Stimulated activated CD4-positive, alpha-beta T cell treated with anti-CD3 and anti-CD28 coated beads, Interleukin-15, amount 100 ng/mL, for 1 hour (primary cell): ENCODE data around the gene MYO18B.

ENCODE experiments used
- DNase-seq, 2 donors: peaks; one replicate each; pipeline ENCODE4 v3.0.0-alpha.2; 2020; ENCODE audit warnings: low read depth in 1 of 2, low spot score in 1 of 2

The MYO18B gene

DNA sequence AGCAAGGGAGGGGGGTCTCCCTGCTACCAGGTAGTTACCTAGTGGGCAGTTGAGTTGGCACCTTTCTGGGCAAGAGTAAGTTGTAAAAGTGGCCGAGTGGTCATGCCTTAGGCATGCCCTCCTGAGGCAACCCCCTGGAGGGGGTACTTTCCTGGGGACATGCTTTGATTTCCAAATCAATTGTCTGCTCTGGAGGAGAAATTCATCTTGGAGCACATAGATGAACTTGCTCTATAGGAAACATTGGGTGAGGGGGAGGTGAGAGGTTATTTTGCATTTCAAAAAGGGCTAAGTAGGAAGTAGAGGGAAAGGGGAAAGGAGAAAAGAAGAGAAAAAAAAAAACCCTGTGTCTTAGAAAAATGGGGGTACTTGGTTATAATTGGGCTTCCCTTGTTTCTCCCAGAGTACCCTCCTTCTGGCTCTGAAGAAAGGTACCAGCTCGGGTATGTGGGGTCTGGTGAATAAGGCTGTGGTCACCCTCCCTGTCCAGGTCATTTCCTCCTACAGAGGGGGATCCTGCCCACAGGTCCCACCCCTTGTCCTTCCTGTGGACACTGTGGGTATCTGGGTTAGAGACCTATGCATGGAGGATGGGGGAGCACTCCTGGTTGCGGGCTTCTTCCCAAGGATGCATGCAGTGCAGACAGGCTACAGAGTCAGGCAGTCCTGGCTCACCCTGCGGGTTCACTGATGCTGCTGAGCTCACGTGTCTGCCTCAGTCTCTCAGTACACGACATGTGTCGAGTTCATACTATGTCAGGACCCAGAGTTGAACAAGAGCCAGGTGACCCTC lies 193.5 kb downstream of the MYO18B start:
- DNase-seq = no peak

DNA sequence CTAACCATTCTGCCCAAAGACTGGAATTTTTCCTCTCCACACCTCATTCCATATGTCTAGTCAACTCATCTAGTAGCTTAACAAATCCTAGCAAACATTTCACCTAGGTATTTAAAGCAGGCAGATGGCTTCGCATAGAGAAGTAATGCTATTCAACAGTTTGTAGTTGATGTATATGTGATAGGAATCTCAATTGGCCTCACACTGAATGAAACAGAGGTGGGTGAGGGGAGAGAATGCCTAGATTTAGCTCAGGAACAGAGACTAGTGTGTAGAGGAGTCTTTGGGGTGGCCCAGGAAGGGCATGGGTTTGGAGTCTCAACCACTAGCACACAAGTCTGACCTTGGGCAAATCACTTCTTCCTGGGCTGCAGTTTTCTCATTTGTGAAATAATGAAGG lies 196.2 kb downstream of the MYO18B start:
- no peak for DNase-seq

DNA sequence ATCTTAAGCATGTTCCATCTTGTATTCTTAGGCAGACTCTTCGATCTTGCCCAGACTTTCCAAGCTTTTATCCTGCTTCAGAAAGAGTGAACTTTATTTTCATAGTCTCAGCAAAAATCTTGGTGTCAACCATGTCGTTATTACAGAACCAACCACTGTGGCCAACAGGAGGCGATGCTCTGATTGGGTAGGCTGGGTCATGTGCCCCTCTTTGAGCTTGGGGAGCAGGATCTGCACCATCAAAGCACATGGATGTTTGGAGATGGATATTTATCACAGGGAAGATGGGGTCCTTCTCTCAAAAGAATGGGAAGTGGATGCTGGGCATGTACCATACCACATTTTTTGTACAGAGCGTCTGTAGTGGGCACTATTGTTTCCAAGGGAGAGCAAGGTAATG lies 197.4 kb downstream of the MYO18B start:
- DNase-seq = no peak

DNA sequence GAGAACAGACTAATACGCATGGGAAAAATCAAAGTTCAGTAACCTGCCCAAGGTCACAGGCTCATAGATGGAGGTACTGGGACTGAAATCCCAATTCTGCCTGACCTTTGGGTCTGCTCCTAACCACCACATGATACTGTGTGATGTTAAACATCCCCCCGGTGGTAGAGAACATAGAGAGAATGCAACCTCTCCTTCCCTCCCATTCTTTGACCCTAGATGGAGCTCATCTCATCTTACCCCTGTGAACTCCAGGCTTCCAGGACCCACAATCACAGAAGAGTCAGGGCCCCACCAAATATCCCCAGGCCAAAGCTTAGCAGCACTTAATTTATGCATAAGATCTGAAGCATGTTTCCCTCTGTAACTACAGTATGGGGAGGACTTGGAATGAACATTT lies 198.5 kb downstream of the MYO18B start:
- DNase-seq = no peak

DNA sequence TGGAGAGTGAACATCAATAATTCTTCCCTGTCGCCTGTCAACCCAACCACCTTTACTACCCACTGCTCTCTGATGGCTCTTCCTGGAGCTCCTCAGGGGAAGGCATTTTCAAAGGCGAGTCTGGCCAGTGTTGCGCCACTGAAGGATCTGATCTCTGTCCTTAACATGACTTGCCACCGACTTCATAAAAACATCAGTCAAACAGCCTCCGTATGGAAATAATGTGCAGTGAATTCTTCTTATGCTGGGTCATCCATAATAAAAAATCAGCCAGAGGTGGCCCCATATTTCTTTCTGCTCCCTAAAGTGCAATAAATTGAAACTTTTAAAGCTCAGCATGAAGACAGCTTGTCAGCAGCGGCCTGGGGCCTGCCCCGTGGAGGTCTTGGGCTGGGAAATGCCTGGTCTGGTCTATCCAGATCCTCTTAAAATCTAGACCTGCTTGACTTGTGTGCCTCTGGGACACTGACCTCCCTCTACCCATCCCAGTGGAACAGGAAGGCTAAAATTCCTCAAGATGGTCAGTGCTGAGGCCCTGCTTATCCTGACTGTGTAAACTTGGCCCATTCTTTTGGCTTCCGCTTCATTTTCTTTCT lies 199.5 kb downstream of the MYO18B start:
- no peak for DNase-seq

DNA sequence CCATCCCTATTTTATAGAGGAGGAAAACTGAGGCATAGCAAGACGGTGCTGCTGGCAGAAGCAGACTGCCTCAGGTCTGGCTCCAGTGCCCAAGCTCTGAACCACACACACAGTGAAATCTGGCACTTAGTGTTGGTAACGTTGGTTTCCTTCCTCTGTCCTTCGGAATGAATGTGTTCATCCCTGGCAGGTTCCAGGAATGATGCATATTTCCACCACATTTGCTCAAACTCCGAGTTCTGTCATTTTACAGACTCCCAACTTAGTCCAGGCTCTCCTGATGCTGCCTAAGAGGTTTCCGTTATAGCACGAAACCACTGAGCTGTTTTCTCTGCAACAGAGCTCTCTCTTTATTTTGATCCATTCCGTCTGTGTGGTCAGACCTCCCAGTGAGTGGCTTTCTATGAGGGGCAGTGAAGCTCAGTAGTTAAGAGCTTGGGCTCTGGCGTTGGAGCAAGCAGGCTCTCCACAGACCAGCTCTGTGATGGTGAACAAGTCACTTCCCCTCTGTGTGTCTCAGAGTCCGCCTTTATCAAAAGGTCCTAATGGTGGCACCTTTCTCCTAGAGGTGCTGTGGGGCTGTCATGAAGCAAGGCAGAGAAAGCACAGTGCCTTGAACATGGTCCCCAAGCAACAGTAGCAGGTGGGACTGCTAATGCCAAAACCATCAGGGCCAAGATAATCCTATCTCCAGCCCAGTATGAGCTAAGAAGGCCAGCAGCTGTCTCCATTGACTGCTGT lies 200.3 kb downstream of the MYO18B start:
- no peak for DNase-seq

DNA sequence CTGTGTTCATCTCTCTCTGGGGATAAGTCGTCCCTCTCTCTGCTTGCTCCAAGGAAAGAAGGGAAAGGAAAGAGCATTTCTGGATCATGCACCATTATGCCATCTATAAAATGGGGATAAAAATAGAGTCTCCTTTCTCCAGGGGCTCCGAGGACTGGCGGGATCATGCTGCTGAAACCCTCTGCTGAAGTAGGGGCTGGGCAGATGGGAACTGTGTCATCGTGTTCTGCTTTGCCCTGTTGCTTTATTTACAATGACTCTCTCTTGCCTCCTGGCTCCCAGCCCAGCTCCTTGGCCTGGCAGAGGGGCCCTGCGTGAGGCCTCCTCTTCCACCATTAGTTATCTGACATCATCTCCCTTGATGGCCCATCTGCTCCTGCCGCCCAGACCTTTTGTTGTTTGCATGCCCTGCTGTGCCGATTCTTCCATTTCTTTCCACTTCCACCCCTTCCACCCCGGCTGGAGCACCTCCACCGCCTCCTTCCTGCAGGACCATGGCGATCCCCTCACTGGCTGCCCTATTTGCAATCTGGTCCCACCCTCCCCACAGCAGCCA lies 200.9 kb downstream of the MYO18B start:
- no peak for DNase-seq

DNA sequence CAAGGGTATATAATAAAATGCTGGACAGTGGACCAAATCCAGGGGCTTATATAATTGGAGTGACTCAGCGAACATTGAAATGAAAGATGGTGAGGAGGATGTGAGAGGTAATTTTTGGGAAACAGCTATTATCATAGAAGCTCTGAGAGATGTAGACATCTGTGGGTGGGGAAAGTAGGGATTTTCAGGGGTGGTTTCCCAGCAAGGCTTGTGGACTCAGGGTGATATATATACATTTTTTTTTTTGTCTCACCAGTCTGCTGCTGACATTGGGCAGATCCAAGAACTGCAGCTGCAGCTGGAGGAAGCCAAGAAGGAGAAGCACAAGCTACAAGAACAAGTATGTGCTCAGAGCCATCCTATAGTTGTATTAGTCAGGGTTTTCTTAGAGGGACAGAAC lies 208.1 kb downstream of the MYO18B start:
- DNase-seq = no peak

DNA sequence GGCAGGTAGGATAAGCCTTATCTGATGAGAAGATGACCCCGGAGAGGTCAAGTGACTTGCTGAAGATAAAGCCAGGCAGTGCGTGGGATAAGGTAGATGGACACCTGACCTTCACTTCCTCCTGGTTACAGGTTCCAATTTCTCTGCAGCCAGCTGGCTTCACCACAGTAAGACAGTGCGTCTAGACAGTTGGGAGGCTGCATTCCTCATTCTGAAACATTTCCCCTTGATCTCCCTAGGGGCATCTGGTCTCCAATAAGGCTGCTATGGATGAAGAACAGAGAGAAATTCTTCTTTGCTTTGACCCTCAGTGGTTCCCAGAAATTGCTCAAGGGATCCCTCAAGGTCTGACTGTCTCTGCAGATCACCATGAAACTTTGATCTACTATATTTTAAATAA lies 211.3 kb downstream of the MYO18B start:
- no peak for DNase-seq

DNA sequence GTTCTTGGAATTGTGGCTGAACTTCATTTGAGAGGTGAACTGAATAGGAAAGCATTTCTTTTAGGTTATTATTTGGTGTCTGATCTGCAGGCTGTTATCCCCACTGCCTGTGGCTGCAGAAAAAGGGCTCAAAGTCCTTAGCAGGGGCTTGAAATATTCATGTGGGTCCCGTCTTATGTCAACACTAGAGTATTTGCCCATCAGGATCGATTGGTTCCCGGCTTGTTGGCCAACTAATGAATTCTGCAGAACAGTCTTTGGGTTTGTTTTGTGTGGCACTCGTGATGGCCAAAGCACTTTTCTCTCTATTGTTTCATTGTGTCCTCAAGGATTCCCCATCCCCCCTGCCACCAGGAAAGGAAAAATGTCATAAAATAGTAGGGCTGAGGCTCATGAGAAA lies 211.9 kb downstream of the MYO18B start:
- DNase-seq = no peak

DNA sequence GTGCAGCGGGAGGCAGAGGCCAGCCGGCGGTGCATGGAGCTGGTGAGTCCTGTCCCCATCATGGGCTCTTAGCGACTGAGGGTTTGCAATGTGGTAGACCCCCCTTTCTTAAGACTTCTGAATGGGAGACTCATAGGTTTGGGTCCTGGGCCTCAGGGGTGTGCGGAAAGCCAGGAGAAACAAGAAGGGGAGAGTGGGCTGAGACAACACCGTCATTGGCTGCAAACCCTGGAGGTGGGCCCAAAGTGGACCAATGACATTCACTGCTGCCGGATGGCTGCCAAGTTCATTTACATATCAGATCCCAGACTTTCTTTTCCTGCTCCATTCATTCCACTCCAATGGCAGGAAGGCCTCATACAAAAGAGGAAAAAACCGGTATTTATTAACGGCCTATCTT lies 213.3 kb downstream of the MYO18B start:
- DNase-seq = no peak

DNA sequence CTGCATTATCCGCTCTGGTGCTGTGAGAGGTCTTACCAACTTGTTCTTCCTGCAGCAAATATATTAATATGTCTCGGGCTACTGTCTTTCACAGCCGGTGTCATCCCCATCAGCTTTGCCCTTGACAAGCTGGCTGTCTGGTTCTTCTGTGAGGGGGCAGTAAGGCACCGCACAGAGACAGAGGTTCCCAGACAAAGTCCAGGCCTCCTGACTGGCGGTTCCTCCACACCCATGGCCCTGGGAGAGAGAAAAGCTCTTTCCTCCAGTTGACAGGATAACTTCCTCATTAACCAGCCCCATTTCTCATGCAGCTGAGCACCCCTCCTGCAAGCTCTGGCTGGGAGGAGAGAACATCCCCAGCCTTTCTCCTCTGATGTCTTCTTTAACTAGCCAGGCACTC lies 214.8 kb downstream of the MYO18B start:
- no peak for DNase-seq

DNA sequence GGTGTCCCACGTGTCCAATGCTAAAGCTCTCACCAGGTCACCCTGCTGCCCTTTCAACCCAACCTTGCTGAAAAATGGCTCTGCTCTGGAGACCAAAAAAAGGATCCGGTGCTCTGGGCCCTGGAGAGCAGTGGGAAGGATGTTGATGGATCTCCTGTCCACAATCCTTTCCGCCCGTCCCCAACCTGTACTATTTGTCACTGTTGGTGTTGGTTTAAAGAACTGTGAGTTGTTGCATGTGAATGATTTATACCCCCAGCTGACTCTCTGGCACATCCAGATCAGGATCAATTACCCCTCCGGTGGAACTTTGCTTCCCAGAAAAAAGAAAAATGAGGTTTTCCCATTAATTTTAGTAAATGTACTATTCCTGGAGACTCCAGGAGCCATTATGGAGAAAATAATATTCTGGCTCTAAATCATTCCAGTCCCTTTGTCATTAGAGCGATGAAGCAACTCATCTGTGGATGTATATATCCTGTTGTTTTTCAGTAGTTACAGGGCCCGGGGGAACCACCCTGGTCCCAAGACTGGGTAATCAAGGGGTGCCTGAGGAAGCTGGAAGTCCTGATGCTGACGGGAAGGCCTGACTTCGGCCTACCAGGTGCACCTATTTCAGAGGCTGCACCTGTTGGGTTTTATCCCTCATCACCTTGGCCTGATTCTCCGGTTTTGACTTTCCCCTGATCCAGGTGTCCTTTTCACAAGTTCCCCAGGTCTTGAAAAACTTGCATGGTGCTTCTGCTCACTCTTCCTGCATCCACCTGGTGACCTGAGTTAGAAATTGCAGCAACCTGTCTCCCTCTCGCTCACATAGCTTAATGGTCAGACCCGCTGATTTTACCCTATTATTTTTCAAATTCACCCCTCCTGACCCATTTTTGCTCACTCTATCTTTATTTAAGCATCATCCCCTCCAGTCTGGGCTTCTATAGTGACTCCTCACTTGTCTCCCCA lies 218.1 kb downstream of the MYO18B start:
- no peak for DNase-seq

DNA sequence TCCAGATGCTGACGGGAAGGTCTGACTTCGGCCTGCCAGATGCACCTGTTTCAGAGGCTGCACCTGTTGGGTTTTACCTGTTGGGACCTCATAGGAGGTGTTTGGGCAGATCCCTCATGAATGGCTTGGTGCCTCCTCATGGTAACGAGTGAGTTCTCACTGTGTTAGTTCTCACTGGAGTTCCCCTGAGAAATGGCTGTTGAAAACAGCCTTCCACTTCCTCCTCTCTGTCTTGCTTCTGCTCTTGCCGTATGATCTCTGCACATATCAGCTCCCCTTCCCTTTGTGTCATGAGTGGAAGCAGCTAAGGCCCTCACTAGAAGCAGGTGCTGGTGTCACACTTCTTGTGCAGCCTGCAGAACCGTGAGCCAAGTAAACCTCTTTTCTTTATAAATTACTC lies 219.7 kb downstream of the MYO18B start:
- no peak for DNase-seq

DNA sequence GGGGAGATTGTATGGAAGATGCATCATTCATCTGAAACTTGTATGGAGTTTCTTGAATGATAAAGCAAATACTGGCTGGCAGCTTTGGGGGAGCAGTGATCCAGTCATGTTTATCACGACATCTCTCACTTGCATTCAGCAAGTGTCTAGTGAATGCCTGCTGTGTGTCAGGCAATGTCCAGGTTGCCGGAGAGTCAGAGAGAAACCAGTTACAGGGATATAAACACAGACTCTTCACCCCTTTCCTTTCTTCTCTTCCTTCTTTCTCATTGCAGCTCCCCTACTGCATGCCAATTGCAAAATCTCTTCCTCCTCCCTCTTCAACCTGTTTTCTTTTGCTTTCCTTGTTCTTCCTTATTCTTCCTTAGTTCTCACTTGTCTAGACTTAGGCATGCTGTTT lies 220.7 kb downstream of the MYO18B start:
- DNase-seq = no peak

DNA sequence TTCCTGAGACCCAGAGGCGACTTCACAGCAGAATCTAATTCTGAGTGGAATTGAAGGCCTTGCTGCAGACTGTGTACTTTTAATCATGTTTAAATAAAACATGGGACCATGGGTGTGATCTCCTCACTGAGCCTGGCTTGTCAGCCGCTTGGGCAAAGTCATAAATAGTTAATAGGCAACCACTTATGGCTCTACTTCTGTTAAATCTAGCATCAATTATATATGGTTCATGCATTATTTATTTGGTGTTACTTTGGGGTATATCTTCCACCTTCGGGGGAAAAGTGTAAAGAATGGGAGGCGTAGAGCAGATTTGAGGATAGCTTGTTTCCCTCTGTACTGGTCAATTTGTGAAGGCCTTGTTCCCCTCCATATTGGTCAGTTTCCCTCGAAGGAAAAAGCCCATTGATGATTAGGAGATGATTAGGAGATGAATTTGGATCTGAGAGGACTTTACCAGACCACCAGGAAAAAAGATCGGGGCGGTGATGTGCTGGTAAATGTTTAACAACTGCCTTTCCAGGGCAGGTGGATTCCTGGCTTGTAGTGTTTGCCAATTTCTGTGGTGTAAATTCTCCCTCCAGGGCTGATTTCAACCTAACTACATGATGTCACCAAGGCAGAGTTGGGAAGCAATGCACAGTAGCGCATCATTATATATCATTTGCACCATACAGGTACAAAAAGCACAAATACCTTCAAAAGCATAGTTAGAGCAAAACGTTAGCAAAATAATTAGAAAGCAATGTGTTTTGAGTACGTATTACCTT lies 223.2 kb downstream of the MYO18B start:
- DNase-seq = no peak

DNA sequence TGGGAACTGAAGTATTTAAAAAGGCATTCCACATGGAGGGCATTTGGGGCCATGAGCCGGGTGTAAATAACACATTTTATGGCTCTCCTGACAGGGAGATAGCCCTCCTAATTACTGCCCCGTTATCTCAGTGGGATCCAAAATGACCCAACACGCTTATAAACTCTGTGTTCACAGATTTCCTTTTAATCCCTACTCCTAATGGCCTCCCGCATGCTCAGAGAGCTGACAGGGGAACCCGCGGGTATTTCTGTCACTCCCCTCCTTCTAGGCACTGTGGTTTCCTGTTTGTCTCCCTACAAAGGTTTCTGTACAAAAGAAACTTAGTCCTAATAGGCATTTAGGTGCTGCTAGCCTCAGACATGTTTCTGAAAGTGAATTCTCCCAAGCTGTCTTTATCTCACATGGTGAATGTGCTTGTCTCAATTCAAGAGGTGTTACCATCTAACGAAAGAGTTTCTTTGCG lies 224.5 kb downstream of the MYO18B start:
- no peak for DNase-seq

DNA sequence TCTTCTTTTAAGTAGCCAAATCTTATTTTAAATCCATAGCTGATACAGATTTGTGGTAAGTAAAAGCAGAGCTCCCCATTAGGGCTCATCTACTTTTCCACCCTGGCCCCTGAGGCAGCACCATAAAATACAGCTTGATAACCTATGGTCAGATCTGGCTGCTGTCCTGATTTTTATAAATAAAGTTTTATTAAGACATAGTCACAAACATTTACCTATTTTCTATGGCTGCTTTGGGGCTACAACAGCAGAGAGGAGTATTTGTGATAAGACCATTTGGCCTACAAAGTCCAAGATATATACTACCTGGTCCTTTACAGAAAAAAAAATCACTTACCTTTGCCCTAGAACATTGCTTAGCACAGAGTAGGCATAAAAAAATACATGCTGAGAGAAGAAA lies 227.3 kb downstream of the MYO18B start:
- no peak for DNase-seq

DNA sequence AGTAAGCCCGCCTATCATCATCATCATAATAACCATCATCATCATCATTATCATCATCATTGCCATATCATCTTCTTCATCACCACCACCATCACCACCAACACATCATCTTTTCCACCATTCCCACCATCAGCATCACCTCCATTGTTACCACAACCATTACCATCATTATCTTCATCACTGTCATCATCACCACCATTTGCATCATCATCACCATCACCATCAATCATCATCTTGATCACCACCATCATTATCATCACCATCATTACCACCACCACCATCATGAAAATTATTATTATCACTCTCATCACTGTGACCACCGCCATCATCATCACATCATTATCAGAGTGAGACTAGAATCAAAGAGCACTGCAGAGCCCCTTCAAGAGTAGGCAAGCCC lies 227.9 kb downstream of the MYO18B start:
- DNase-seq = no peak

DNA sequence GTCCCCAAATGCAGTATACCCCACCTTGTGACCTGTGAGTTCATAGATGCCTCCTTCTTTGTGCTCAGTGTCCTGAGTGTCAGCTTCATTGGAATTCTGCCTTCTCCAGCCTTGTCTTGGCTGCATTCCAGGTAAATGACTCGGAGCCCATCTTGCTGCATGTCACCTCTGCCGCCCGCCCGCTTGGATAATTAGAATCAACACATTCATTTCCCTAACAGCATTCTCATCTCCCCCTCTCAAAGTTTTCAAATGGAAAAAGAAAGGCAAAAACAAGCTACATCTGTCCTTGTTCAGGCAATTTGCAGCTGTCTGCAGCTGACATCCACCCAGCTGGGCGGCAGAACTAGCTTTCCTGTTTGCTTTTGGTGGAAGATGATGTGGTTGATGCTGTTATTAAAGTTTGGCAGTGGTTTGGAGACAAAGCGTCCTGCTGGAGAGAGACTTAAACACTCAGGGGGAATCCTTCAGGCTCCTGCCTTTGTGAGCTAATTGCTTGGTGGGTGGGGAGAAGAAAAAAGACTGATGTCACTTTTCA lies 228.5 kb downstream of the MYO18B start:
- DNase-seq = no peak
